K562 (cell line): ENCODE data around the gene BRPF1. TPM values are rescaled to one million over a fixed set of nuclear protein-coding genes. Genes with fewer than 3 reads are reported as not detected.

Experiments
- ATAC-seq: fragments of 200-7000 bp; cut with Tn5 transposase; 3 replicates; pipeline ENCODE4 v1.9.1; 2020; ENCODE audit warnings: moderate library complexity
- BruUV-seq: library from RNA; stranded (reverse); fragments of 400-500 nt; replicated peaks from 2 replicates; lab custom pipeline; 2021; lab: Mats Ljungman, UMichigan
- CTCF ChIA-PET: fragments of 300-600 bp; formaldehyde crosslinking; extraction: SDS; loops from one replicate; lab custom pipeline; 2021; ENCODE audit warnings: low intra/inter-chr PET ratio; lab: Yijun Ruan, JAX
- POLR2A ChIA-PET: fragments of 300-600, 350-650 bp; sonication (Branson Sonifier 250); formaldehyde crosslinking; extraction: SDS; loops from one replicate; lab custom pipeline; 2021; ENCODE audit warnings: antibody characterized with exemption, inconsistent platforms; lab: Yijun Ruan, JAX
- DNase-seq, 4 experiments: peaks; one replicate each; pipeline versions ENCODE4 v3.0.0 to v3.0.0-alpha.2; 2011 to 2018; ENCODE audit warnings: low spot score in 3 of 4, mixed read lengths in 3 of 4; ENCODE audit errors: extremely low read depth in 1 of 4
- FAIRE-seq: peaks from 2 replicates; lab custom pipeline; 2011; peaks lifted over from hg19 to GRCh38; lab: Jason Lieb, UNC
- H2AFZ ChIP-seq: 2 replicates; pipeline ENCODE4 v1.6.0; 2011; ENCODE audit warnings: low read depth, low read length, control low read depth, inconsistent platforms
- H3K27ac ChIP-seq: fragments of 200-600 bp; 3 replicates; pipeline ENCODE4 v1.8.0; 2011; ENCODE audit warnings: low read depth, mild to moderate bottlenecking, control low read depth, inconsistent platforms, low read length, moderate library complexity, mixed read lengths; ENCODE audit errors: extremely low read depth
- H3K27me3 ChIP-seq, 2 experiments: fragments of 300-600 bp in 1 of 2; 2 replicates in 1 of 2; 3 replicates in 1 of 2; pipeline versions ENCODE4 v1.6.0 to v1.8.0; 2011; ENCODE audit warnings: inconsistent platforms in 2 of 2, low read length in 2 of 2, mild to moderate bottlenecking in 1 of 2, mixed read lengths in 1 of 2, moderate library complexity in 1 of 2; ENCODE audit not compliant: control insufficient read depth in 2 of 2, insufficient read depth in 2 of 2
- H3K36me3 ChIP-seq: fragments of 300-600 bp; 3 replicates; pipeline ENCODE4 v1.8.0; 2011; ENCODE audit warnings: mild to moderate bottlenecking, low read length, inconsistent platforms; ENCODE audit not compliant: control insufficient read depth, insufficient read depth
- H3K4me1 ChIP-seq, 2 experiments: fragments of 200-600 bp in 1 of 2; replicated peaks in 1 of 2; 2 replicates in 1 of 2; 3 replicates in 1 of 2; pipeline versions ENCODE4 v1.5.1 to v1.8.0; 2011; ENCODE audit warnings: inconsistent platforms in 2 of 2, low read length in 2 of 2, mild to moderate bottlenecking in 1 of 2, mixed read lengths in 1 of 2, moderate library complexity in 1 of 2; ENCODE audit not compliant: control insufficient read depth in 2 of 2, insufficient read depth in 2 of 2
- H3K4me2 ChIP-seq: 2 replicates; pipeline ENCODE4 v1.6.1; 2011; ENCODE audit warnings: low read length, control low read depth, inconsistent platforms, mixed read lengths; ENCODE audit not compliant: insufficient read depth
- H3K4me3 ChIP-seq: fragments of 200-600 bp; sonication (generic), shearing (Covaris generic); 2 replicates; pipeline ENCODE4 v1.5.1; 2016; ENCODE audit warnings: control low read depth, inconsistent platforms
- H3K79me2 ChIP-seq: fragments of 200-600 bp; 3 replicates; pipeline ENCODE4 v1.8.0; 2011; ENCODE audit warnings: low read length, inconsistent platforms; ENCODE audit not compliant: control insufficient read depth, insufficient read depth
- H3K9ac ChIP-seq, 2 experiments: 2 replicates each; pipeline versions ENCODE4 v1.6.0 to v1.6.1; 2011; ENCODE audit warnings: low read depth in 2 of 2, low read length in 2 of 2, control low read depth in 1 of 2, inconsistent platforms in 1 of 2, mild to moderate bottlenecking in 1 of 2, mixed read lengths in 1 of 2; ENCODE audit not compliant: insufficient read depth in 1 of 2
- H3K9me1 ChIP-seq: one replicate; pipeline ENCODE4 v1.6.0; 2011; ENCODE audit warnings: inconsistent platforms, mild to moderate bottlenecking, low read length, moderate library complexity; ENCODE audit not compliant: control insufficient read depth, insufficient read depth
- H3K9me3 ChIP-seq: replicated peaks from 2 replicates; pipeline ENCODE4 v1.5.1; 2011; ENCODE audit warnings: low read depth, low read length, inconsistent platforms; ENCODE audit not compliant: control insufficient read depth, insufficient read depth
- H4K20me1 ChIP-seq: replicated peaks from 2 replicates; pipeline ENCODE4 v1.6.1; 2011; ENCODE audit warnings: low read length, inconsistent platforms, mixed read lengths; ENCODE audit not compliant: control insufficient read depth, insufficient read depth
- GABPA ChIP-seq: fragments of 200-800 bp; sonication (Bioruptor generic); conservative IDR thresholded peaks from 2 replicates; pipeline ENCODE4 v1.6.1; 2016; ENCODE audit warnings: low read depth, missing genetic modification characterization, missing compliant biosample characterization
- JUND ChIP-seq, 2 experiments: IDR thresholded peaks; 2 replicates in 1 of 2; 3 replicates in 1 of 2; pipeline ENCODE4 v1.6.1; 2011; ENCODE audit warnings: borderline replicate concordance in 2 of 2, low read depth in 2 of 2, low read length in 2 of 2, improper control_type of control experiment in 1 of 2, missing biosample characterization in 1 of 2, missing genetic modification characterization in 1 of 2, missing genetic modification reagents in 1 of 2
- KDM2B ChIP-seq: fragments of 250-450 bp; sonication (Bioruptor Pico); IDR thresholded peaks from 2 replicates; pipeline ENCODE4 v1.8.0; 2021; ENCODE audit warnings: mild to moderate bottlenecking, moderate library complexity
- PREB ChIP-seq: sonication (generic); formaldehyde crosslinking; IDR thresholded peaks from 2 replicates; pipeline ENCODE4 v1.8.1; 2023; ENCODE audit warnings: mild to moderate bottlenecking, missing genetic modification reagents
- SAP30 ChIP-seq: fragments of 200-600 bp; sonication (generic); IDR thresholded peaks from 2 replicates; pipeline ENCODE4 v1.6.1; 2012; ENCODE audit warnings: borderline replicate concordance, low read depth, mild to moderate bottlenecking, moderate library complexity, low read length, control low read depth, inconsistent platforms; ENCODE audit not compliant: insufficient read depth, poor library complexity, severe bottlenecking
- TCF7 ChIP-seq: sonication (generic); IDR thresholded peaks from 2 replicates; pipeline ENCODE4 v1.6.1; 2016; ENCODE audit warnings: antibody characterized with exemption, borderline replicate concordance
- TRIM24 ChIP-seq, 2 experiments: fragments of 450-650 bp; IDR thresholded peaks; 2 replicates each; pipeline ENCODE4 v1.6.1; 2016
- ZBTB9 ChIP-seq: fragments of 450-650 bp; formaldehyde crosslinking; IDR thresholded peaks from 2 replicates; pipeline ENCODE4 v1.4.0; 2020; ENCODE audit warnings: mild to moderate bottlenecking, moderate library complexity
- ZC3H11A ChIP-seq: IDR thresholded peaks from 2 replicates; pipeline ENCODE4 v1.6.1; 2012; ENCODE audit warnings: low read depth, low read length, improper control_type of control experiment
- ZNF253 ChIP-seq: fragments of 250-450 bp; sonication (Bioruptor Pico); conservative IDR thresholded peaks from 2 replicates; pipeline ENCODE4 v1.6.1; 2021; ENCODE audit warnings: mild to moderate bottlenecking
- WGBS: fragments of 100-300 bp; shearing (Covaris generic); methylation state at CpG from one replicate; pipeline ENCODE4 v1.1.6; 2016; ENCODE audit warnings: low coverage, mixed read lengths; ENCODE audit not compliant: insufficient coverage; ENCODE audit errors: missing lambda C conversion rate; 5-methylcytosine and 5-hydroxymethylcytosine counted together
- in situ Hi-C: fragments of 300-500 bp; cut with MboI; formaldehyde crosslinking; loops from 4 replicates; pipeline ENCODE4 v1.15.0; 2018; ENCODE audit warnings: inconsistent platforms, mixed read lengths
- intact Hi-C: fragments of 100-400 bp; cut with micrococcal nuclease; formaldehyde crosslinking; loops from 2 replicates; pipeline ENCODE4 v1.14.2; 2022
- polyA plus RNA-seq, 8 experiments: library from polyadenylated mRNA; depleted of rRNA in 4 of 8; stranded (reverse) in 5 of 8; unstranded in 3 of 8; fragments of >200 nt; fragmentation: Nextera tagmentation in 2 of 8; fragmentation: Illumina TruSeq in 1 of 8; extraction: Ambion mirVana in 2 of 8; extraction: Trizol in 1 of 8; gene quantifications; 2 replicates each; pipeline versions ENCODE4 v1.2.1 to v1.2.3, GENCODE V29; 2011 to 2014; ENCODE audit warnings: inconsistent platforms in 1 of 8, missing spikeins in 1 of 8
- total RNA-seq, 7 experiments: library from RNA; depleted of rRNA in 6 of 7; stranded (reverse); fragments of >200 nt in 6 of 7; fragmentation: Illumina TruSeq in 2 of 7; extraction: Trizol in 2 of 7; gene quantifications; 2 replicates each; pipeline versions ENCODE4 v1.2.1 to v1.2.3, GENCODE V29; 2011 to 2021; ENCODE audit warnings: low replicate concordance in 1 of 7
- TF ChIP-seq, protein P1 (sequence below): fragments of 250-450 bp; sonication (Bioruptor Pico); IDR thresholded peaks from 2 replicates; pipeline ENCODE4 v1.4.0; 2020; ENCODE audit warnings: borderline replicate concordance
- TF ChIP-seq, protein P2 (sequence below): fragments of 450-650 bp; IDR thresholded peaks from 2 replicates; pipeline ENCODE4 v1.6.1; 2016; ENCODE audit warnings: antibody characterized with exemption

BRPF1 gene
- total and polyA plus RNA-seq, 9 of the 15 experiments (the other 6 are each of a cell fraction or from before 2014, with no cell fraction given) = 1.1 to 40.2 (median 23.5) TPM

GRCh38 chr3:9700536-9700935 lies 31.0 kb upstream of the BRPF1 start (continued):
- TF ChIP-seq, protein P1, sequence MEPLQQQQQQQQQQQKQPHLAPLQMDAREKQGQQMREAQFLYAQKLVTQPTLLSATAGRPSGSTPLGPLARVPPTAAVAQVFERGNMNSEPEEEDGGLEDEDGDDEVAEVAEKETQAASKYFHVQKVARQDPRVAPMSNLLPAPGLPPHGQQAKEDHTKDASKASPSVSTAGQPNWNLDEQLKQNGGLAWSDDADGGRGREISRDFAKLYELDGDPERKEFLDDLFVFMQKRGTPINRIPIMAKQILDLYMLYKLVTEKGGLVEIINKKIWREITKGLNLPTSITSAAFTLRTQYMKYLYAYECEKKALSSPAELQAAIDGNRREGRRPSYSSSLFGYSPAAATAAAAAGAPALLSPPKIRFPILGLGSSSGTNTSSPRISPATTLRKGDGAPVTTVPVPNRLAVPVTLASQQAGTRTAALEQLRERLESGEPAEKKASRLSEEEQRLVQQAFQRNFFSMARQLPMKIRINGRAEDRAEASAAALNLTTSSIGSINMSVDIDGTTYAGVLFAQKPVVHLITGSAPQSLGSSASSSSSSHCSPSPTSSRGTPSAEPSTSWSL (CRISPR knock-in tag) = no peak
- no peak for TF ChIP-seq TRIM24 (IDR thresholded peaks at IDR 0.05)

- H4K20me1 ChIP-seq = no peaks in the 10 kb centered on the region
- no peak overlapping the region for H3K9ac ChIP-seq
- H3K27me3 ChIP-seq = no peaks in the 10 kb centered on the region
- H3K36me3 ChIP-seq = peaks cover 27% of the 10 kb centered on the region; the same call in 2 of the 3 replicates
- H3K4me3 ChIP-seq = no peak overlapping the region
- peak; percentile 6 for FAIRE-seq
- H2AFZ ChIP-seq = no peak overlapping the region
- DNase-seq = no peak
- CTCF ChIA-PET = no interaction called here
- no peaks in the 10 kb centered on the region for H3K9me3 ChIP-seq
- BruUV-seq = no TSS peak
- no peak overlapping the region; the same call in 2 of the 3 replicates for H3K27ac ChIP-seq
- no peaks in the 10 kb centered on the region for H3K79me2 ChIP-seq
- no peak for ATAC-seq
- H3K9me1 ChIP-seq = peaks cover 3% of the 10 kb centered on the region
- WGBS = 87% methylated on average over 7 of the region's 7 CpGs
- no peak overlapping the region for H3K4me2 ChIP-seq
- in situ Hi-C loops (no loop called here), intact Hi-C loops (no loop called here)
- POLR2A ChIA-PET = interaction anchor here (0.6 to 1.0 kb wide), 4 partner anchors 8 to 305 kb away, joined by 3 to 4 read pairs (median 4); no protein-coding TSS in a partner anchor
- H3K4me1 ChIP-seq = peaks cover 8 to 18% of the 10 kb centered on the region in 2 experiments; a peak in 4 of 5 replicates
- TF ChIP-seq, protein P2, sequence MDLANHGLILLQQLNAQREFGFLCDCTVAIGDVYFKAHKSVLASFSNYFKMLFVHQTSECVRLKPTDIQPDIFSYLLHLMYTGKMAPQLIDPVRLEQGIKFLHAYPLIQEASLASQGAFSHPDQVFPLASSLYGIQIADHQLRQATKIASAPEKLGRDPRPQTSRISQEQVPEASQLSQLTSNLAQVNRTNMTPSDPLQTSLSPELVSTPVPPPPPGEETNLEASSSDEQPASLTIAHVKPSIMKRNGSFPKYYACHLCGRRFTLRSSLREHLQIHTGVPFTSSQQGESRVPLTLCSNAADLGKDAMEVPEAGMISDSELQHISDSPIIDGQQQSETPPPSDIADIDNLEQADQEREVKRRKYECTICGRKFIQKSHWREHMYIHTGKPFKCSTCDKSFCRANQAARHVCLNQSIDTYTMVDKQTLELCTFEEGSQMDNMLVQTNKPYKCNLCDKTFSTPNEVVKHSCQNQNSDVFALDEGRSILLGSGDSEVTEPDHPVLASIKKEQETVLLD = no peak
- TF ChIP-seq SAP30 (no peak), TCF7 (no peak), ZBTB9 (no peak), PREB (CRISPR knock-in tag) (no peak), KDM2B (no peak), ZC3H11A (no peak), JUND (IDR thresholded peaks at IDR 0.05; ENCODE audit: borderline replicate concordance, low read depth, low read length) (no peak), JUND (tag; IDR thresholded peaks at IDR 0.05; ENCODE audit: borderline replicate concordance, low read depth, low read length) (no peak), GABPA (tag) (no peak), ZNF253 (CRISPR knock-in tag) (no peak)
Measured at GRCh38 chr3:9701006-9701405, 30.5 kb upstream of the BRPF1 start.
